ENCODE data around the gene CXCL11. TPM values are rescaled to one million over a fixed set of nuclear protein-coding genes. Genes with fewer than 3 reads are reported as not detected.

CXCL11 gene
- total RNA-seq, 1 donor from 2014 or later, result not detected

DNA sequence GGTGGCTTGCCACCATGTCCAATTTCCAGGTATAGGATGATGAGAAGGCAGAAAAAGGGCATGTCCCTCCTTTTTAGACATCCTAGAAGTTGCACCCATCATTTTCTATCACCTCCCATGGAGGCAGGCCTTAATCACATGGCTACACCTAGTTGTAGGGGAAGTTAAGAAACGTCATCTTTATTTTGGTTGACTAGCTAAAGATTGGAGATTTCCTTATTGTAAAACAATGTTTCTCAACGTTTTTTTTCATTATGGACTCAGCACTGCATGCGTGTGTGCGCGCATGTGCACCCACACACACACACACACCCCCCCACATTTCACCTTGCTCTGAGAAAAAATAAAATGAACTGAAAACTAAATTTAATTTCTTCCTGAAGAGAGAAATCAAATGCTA lies 26.6 kb downstream of the CXCL11 start:
- H3K27ac Mint-ChIP-seq, result no peak overlapping the region
- no peak overlapping the region for H3K4me3 Mint-ChIP-seq
- peaks cover 11% of the 10 kb centered on the region for H3K4me1 Mint-ChIP-seq
- intact Hi-C loops (cut with micrococcal nuclease), result loop anchor here (2.0 kb wide), 1 partner anchor 13 kb away; the partner anchor contains the start of gene CXCL10
- H3K9me3 Mint-ChIP-seq, result no peaks in the 10 kb centered on the region
- CTCF ChIA-PET, result interaction anchor here (0.9 kb wide), 1 partner anchor 58 kb away, joined by 3 read pairs; no protein-coding TSS in a partner anchor
- H3K36me3 Mint-ChIP-seq (ENCODE audit: low read depth), result no peaks in the 10 kb centered on the region
- TF ChIP-seq, protein P1, sequence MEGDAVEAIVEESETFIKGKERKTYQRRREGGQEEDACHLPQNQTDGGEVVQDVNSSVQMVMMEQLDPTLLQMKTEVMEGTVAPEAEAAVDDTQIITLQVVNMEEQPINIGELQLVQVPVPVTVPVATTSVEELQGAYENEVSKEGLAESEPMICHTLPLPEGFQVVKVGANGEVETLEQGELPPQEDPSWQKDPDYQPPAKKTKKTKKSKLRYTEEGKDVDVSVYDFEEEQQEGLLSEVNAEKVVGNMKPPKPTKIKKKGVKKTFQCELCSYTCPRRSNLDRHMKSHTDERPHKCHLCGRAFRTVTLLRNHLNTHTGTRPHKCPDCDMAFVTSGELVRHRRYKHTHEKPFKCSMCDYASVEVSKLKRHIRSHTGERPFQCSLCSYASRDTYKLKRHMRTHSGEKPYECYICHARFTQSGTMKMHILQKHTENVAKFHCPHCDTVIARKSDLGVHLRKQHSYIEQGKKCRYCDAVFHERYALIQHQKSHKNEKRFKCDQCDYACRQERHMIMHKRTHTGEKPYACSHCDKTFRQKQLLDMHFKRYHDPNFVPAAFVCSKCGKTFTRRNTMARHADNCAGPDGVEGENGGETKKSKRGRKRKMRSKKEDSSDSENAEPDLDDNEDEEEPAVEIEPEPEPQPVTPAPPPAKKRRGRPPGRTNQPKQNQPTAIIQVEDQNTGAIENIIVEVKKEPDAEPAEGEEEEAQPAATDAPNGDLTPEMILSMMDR (IDR thresholded peaks at IDR 0.05), result no peak
- ATAC-seq (ENCODE audit: low read depth) (no peak), DNase-seq (no peak)
- H3K27me3 Mint-ChIP-seq, result no peaks in the 10 kb centered on the region
- POLR2A ChIA-PET, result no interaction called here

DNA sequence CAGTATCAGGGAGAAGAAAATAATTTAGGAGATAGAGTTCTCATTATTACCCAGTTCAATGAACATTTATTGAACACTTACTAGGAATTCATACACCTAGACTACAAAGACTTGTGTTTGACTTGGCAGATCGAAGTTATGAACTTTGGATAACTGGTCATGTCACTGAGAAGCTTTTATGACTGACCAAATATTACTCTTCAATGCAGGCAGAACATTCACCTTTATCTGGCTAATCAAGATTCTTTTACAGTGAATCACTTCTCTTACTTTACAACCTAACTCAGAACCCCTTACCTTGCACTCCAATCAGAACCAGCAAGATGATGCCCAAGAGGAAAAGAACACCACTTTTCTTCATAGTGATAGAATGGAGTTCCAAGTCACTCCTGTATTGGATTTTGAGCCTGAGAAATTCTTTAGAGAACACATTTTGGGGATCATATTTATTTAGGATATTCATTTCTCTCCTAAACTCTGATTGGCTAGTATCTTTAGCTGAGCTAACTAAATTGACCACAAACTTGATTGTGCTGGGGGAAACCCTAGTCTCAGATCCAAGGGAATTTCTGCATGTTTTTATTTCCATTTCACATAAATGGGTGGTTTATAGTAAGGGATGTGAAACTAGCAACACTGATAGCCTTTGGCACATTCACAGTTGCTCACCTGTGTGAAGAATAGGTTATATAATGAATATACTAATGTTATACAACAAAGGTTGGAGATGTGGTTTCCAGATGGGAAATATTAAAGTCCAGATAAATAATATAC lies 28.6 kb downstream of the CXCL11 start, which contains the start of gene CXCL9:
Gene CXCL9, minus strand, starts transcription at position 421 of the 774 bp plus-strand sequence. Its CDS starts 60 bp downstream, at position 361.
- DNase-seq (no peak), ATAC-seq (ENCODE audit: low read depth) (no peak)
- TF ChIP-seq, protein P1 (IDR thresholded peaks at IDR 0.05), result no peak
- no peak within 1 kb of the TSS for H3K27ac Mint-ChIP-seq
- ChIA-PET CTCF (interaction anchor here (1.0 kb wide), 1 partner anchor 11 kb away, joined by 4 read pairs; no protein-coding TSS in a partner anchor), POLR2A (no interaction called here)
- H3K36me3 Mint-ChIP-seq (ENCODE audit: low read depth), result no peaks in the 10 kb centered on the region
- intact Hi-C loops (cut with micrococcal nuclease), result no loop called here
- H3K27me3 Mint-ChIP-seq, result no peaks in the 10 kb centered on the region
- H3K4me3 Mint-ChIP-seq, result no peak within 1 kb of the TSS
- no peaks in the 10 kb centered on the region for H3K9me3 Mint-ChIP-seq
- peaks cover 5% of the 10 kb centered on the region for H3K4me1 Mint-ChIP-seq

DNA sequence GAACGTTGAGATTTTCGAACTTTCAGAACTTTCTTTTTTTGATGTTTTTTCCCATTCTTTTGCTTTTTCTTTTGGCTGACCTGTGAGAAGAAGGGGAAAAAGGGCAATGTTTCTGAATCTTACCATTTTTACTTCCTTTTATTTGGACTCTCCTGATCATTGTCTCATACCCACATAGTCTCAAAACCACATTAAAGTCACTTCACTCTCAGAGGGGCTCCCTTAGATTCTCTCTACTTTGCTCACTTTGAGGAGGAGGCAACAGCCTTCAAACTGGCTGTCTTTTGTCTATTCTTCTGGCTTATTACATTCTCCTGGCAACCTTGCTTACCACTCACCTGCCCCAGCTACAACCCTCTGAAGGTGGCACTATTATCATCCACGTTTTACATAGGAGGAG lies 32.2 kb downstream of the CXCL11 start:
- no peak for ATAC-seq (ENCODE audit: low read depth)
- Mint-ChIP-seq H3K27me3 (no peaks in the 10 kb centered on the region), H3K27ac (no peak overlapping the region), H3K4me1 (no peaks in the 10 kb centered on the region), H3K4me3 (no peak overlapping the region), H3K36me3 (ENCODE audit: low read depth) (no peaks in the 10 kb centered on the region), H3K9me3 (no peaks in the 10 kb centered on the region)
- TF ChIP-seq, protein P1 (IDR thresholded peaks at IDR 0.05), result no peak
- intact Hi-C loops (cut with micrococcal nuclease), result no loop called here
- CTCF ChIA-PET, result no interaction called here
- POLR2A ChIA-PET, result no interaction called here
- DNase-seq, result no peak

DNA sequence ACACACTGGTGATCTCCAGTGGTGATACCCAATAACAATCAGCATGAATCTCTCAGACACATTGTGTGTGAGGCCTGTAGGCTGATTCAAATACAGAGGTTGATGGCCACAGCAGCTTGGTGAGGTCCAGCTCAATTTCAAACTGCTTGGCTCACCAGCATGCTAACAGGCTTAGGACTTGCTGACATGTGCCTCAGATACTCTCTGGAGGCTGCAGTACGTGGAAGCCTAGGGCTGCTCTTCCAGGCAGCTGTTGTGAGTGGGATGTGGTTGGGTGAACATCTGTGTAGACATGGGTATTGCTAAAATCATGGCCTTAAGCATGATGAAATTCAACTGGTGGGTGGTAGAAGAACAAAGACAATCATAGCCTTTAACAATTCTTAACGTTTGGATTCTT lies 32.8 kb downstream of the CXCL11 start:
- H3K4me1 Mint-ChIP-seq, result no peaks in the 10 kb centered on the region
- intact Hi-C loops (cut with micrococcal nuclease), result no loop called here
- H3K4me3 Mint-ChIP-seq, result no peak overlapping the region
- no peaks in the 10 kb centered on the region for H3K27me3 Mint-ChIP-seq
- no peaks in the 10 kb centered on the region for H3K36me3 Mint-ChIP-seq (ENCODE audit: low read depth)
- POLR2A ChIA-PET, result no interaction called here
- no peaks in the 10 kb centered on the region for H3K9me3 Mint-ChIP-seq
- ATAC-seq (ENCODE audit: low read depth), result no peak
- TF ChIP-seq, protein P1 (IDR thresholded peaks at IDR 0.05), result no peak
- DNase-seq, result no peak
- H3K27ac Mint-ChIP-seq, result no peak overlapping the region
- CTCF ChIA-PET, result no interaction called here

DNA sequence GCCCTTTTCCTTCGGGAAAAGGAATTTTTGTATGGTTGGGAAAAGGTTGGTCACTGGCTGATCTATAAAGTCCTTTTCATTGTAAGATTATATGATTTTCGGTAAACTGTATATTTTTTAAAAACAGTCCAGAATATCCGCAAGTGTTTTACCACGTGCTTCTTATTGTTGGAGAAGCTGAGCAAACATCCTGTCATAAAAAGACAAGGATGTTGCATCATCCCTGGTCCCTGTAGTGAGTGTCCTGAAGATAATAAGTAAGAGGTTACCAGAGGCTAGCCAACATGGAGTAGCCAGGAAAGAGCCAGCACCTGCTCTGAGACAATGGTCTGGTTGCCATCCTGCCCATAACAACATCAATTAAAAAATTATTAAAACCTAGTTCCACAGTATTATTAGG lies 33.7 kb downstream of the CXCL11 start:
- ATAC-seq (ENCODE audit: low read depth) (no peak), DNase-seq (no peak)
- Mint-ChIP-seq H3K36me3 (ENCODE audit: low read depth) (no peaks in the 10 kb centered on the region), H3K27me3 (no peaks in the 10 kb centered on the region), H3K4me1 (no peaks in the 10 kb centered on the region), H3K4me3 (no peak overlapping the region), H3K27ac (no peak overlapping the region), H3K9me3 (no peaks in the 10 kb centered on the region)
- ChIA-PET POLR2A (no interaction called here), CTCF (no interaction called here)
- intact Hi-C loops (cut with micrococcal nuclease), result no loop called here
- TF ChIP-seq, protein P1 (IDR thresholded peaks at IDR 0.05), result no peak
